Sciatic nerve (tissue), 2 donors: ENCODE results near the gene GDNF. TPM values are rescaled to one million over a fixed set of nuclear protein-coding genes. Genes with fewer than 3 reads are reported as not detected.

Experiments
- ATAC-seq: fragments of 200-7000 bp; cut with Tn5 transposase; one replicate; pipeline ENCODE4 v1.9.1; 2020; ENCODE audit warnings: mild to moderate bottlenecking, moderate library complexity
- DNase-seq: peaks from one replicate; pipeline ENCODE4 v3.0.0-alpha.2; 2020; ENCODE audit warnings: low spot score
- intact Hi-C: fragments of 100-400 bp; cut with DNase I; formaldehyde crosslinking; loops from one replicate; pipeline ENCODE4 v1.14.2; 2022
- total RNA-seq: library from RNA; stranded (reverse); fragmentation: NEBNext Ultra II Directional; extraction: Animal tissue kit (Norgen Biotek cat#: 25700); gene quantifications from one replicate; pipeline ENCODE4 v1.2.1, GENCODE V29; 2021
- donor health status: DM: no; HTN: no; CAD: no.
- donor health status: DM: no; HTN: no; CAD: no.

The GDNF gene
- total RNA-seq, 1 donor from 2014 or later: not detected

GRCh38 chr5:37831821-37832534 lies 7.9 kb downstream of the GDNF start:
- DNase-seq: no peak

GRCh38 chr5:37830348-37830747 lies 9.5 kb downstream of the GDNF start:
- DNase-seq (no peak), ATAC-seq (no peak)
- intact Hi-C loops: loop anchor here (10.0 kb wide), 1 partner anchor 364 kb away; no protein-coding TSS in a partner anchor

More at GRCh38 chr5:37831821-37832534, 7.9 kb downstream of the GDNF start:
- intact Hi-C loops: loop anchor here (10.0 kb wide), 1 partner anchor 363 kb away; no protein-coding TSS in a partner anchor
- ATAC-seq: no peak

- ATAC-seq (no peak), DNase-seq (no peak)
- intact Hi-C loops: no loop called here
These were observed 14.4 kb downstream of the GDNF start for GRCh38 chr5:37825334-37825915.

- DNase-seq (no peak), ATAC-seq (no peak)
- intact Hi-C loops: no loop called here
These were observed 16.2 kb downstream of the GDNF start for GRCh38 chr5:37823433-37824152.

- intact Hi-C loops: no loop called here
- no peak for ATAC-seq
- no peak for DNase-seq
These were observed 23.0 kb downstream of the GDNF start for GRCh38 chr5:37816883-37817282.

GRCh38 chr5:37816331-37816730 lies 23.5 kb downstream of the GDNF start:
- no peak for ATAC-seq
- intact Hi-C loops: no loop called here

GRCh38 chr5:37815913-37816312 lies 23.9 kb downstream of the GDNF start:
- intact Hi-C loops: no loop called here
- ATAC-seq: no peak
- DNase-seq: no peak

More at GRCh38 chr5:37816331-37816730, 23.5 kb downstream of the GDNF start:
- no peak for DNase-seq

- ATAC-seq (no peak), DNase-seq (no peak)
- intact Hi-C loops: no loop called here
These were observed 25.1 kb downstream of the GDNF start for GRCh38 chr5:37814699-37815098.

GRCh38 chr5:37812365-37812764 lies 27.5 kb downstream of the GDNF start:
- DNase-seq (no peak), ATAC-seq (no peak)
- intact Hi-C loops: no loop called here

- ATAC-seq (no peak), DNase-seq (no peak)
- intact Hi-C loops: no loop called here
These were observed 28.0 kb downstream of the GDNF start for GRCh38 chr5:37811866-37812265.

GRCh38 chr5:37810311-37810710 lies 29.5 kb downstream of the GDNF start:
- ATAC-seq: no peak
- DNase-seq: no peak
- intact Hi-C loops: no loop called here

GRCh38 chr5:37808945-37809344 lies 30.9 kb downstream of the GDNF start:
- DNase-seq (no peak), ATAC-seq (no peak)
- intact Hi-C loops: no loop called here

- intact Hi-C loops: no loop called here
- ATAC-seq (no peak), DNase-seq (no peak)
These were observed 32.1 kb downstream of the GDNF start for GRCh38 chr5:37807621-37808301.

GRCh38 chr5:37807015-37807414 lies 32.8 kb downstream of the GDNF start:
- intact Hi-C loops: no loop called here
- no peak for ATAC-seq
- DNase-seq: no peak

GRCh38 chr5:37806476-37806875 lies 33.4 kb downstream of the GDNF start:
- intact Hi-C loops: no loop called here
- ATAC-seq: no peak
- DNase-seq: no peak

- ATAC-seq (no peak), DNase-seq (no peak)
- intact Hi-C loops: no loop called here
These were observed 33.8 kb downstream of the GDNF start for GRCh38 chr5:37806016-37806415.

- intact Hi-C loops: no loop called here
- ATAC-seq: no peak
- DNase-seq: no peak
These were observed 35.4 kb downstream of the GDNF start for GRCh38 chr5:37804401-37804800.

GRCh38 chr5:37803487-37803886 lies 36.4 kb downstream of the GDNF start:
- DNase-seq (no peak), ATAC-seq (no peak)
- intact Hi-C loops: no loop called here

- intact Hi-C loops: no loop called here
- no peak for ATAC-seq
These were observed 38.3 kb downstream of the GDNF start for GRCh38 chr5:37801521-37801920.

More at GRCh38 chr5:37801521-37801920, 38.3 kb downstream of the GDNF start:
- no peak for DNase-seq
